HEK293 (cell line): ENCODE measurements around the gene TANC1.

Experiments used
- CTCF ChIA-PET: fragments of 350-600 bp; formaldehyde crosslinking; extraction: SDS; loops from one replicate; lab custom pipeline; 2021; ENCODE audit warnings: antibody characterized with exemption; lab: Yijun Ruan, JAX
- POLR2A ChIA-PET: fragments of 300-600 bp; formaldehyde crosslinking; extraction: SDS; loops from one replicate; lab custom pipeline; 2020; ENCODE audit warnings: antibody characterized with exemption, inconsistent platforms; lab: Yijun Ruan, JAX
- H3K27ac ChIP-seq: fragments of 200-500 bp; sonication (Bioruptor generic); 2 replicates; pipeline ENCODE4 v1.5.1; 2014; ENCODE audit warnings: low read depth, low read length, control low read depth, inconsistent platforms; ENCODE audit errors: extremely low read depth
- H3K36me3 ChIP-seq, 2 experiments: fragments of 200-500 bp in 1 of 2; sonication (Bioruptor generic) in 1 of 2; 1 replicate in 1 of 2; 2 replicates in 1 of 2; pipeline ENCODE4 v1.5.1; 2014 to 2017; ENCODE audit warnings: inconsistent platforms in 2 of 2, low read length in 2 of 2; ENCODE audit not compliant: control insufficient read depth in 2 of 2, insufficient read depth in 1 of 2
- H3K4me1 ChIP-seq: fragments of 200-500 bp; sonication (Bioruptor generic); 2 replicates; pipeline ENCODE4 v1.5.1; 2014; ENCODE audit warnings: mild to moderate bottlenecking, low read length, inconsistent platforms; ENCODE audit not compliant: control insufficient read depth, insufficient read depth
- H3K4me3 ChIP-seq: 2 replicates; pipeline ENCODE4 v1.5.1; 2011; ENCODE audit warnings: low read depth, mild to moderate bottlenecking, control low read depth, low read length, moderate library complexity
- H3K9me3 ChIP-seq: fragments of 200-500 bp; sonication (Bioruptor generic); 2 replicates; pipeline ENCODE4 v1.5.1; 2014; ENCODE audit warnings: low read depth, low read length, inconsistent platforms; ENCODE audit not compliant: control insufficient read depth, insufficient read depth
- ATF2 ChIP-seq: fragments of 450-650 bp; formaldehyde crosslinking; IDR thresholded peaks from 2 replicates; pipeline ENCODE4 v1.5.1; 2016; ENCODE audit warnings: missing biosample characterization, missing genetic modification characterization, low read depth
- BCL11A ChIP-seq: fragments of 450-650 bp; formaldehyde crosslinking; IDR thresholded peaks from 2 replicates; pipeline ENCODE4 v1.5.1; 2016; ENCODE audit warnings: low read depth, missing biosample characterization, missing genetic modification characterization
- ELK4 ChIP-seq: IDR thresholded peaks from 2 replicates; pipeline ENCODE4 v1.6.1; 2011; ENCODE audit warnings: mild to moderate bottlenecking, low read depth, low read length, borderline replicate concordance
- FEZF1 ChIP-seq: fragments of 450-650 bp; formaldehyde crosslinking; IDR thresholded peaks from 2 replicates; pipeline ENCODE4 v1.5.1; 2016; ENCODE audit warnings: missing biosample characterization, missing genetic modification characterization
- HIC1 ChIP-seq: fragments of 450-650 bp; formaldehyde crosslinking; IDR thresholded peaks from 2 replicates; pipeline ENCODE4 v1.5.1; 2016; ENCODE audit warnings: missing biosample characterization, missing genetic modification characterization
- HOXD13 ChIP-seq: sonication (generic); formaldehyde crosslinking; IDR thresholded peaks from 2 replicates; pipeline ENCODE4 v1.8.0; 2022; ENCODE audit warnings: missing genetic modification reagents, borderline replicate concordance
- MEIS1 ChIP-seq: sonication (generic); formaldehyde crosslinking; IDR thresholded peaks from 2 replicates; pipeline ENCODE4 v1.8.1; 2022; ENCODE audit warnings: missing genetic modification reagents, mild to moderate bottlenecking, borderline replicate concordance
- SCRT2 ChIP-seq: fragments of 450-650 bp; formaldehyde crosslinking; IDR thresholded peaks from 2 replicates; pipeline ENCODE4 v1.5.1; 2016; ENCODE audit warnings: missing biosample characterization, missing genetic modification characterization
- ZBTB26 ChIP-seq: fragments of 450-650 bp; formaldehyde crosslinking; optimal IDR thresholded peaks from 2 replicates; pipeline ENCODE3; 2016; ENCODE audit warnings: missing biosample characterization, mild to moderate bottlenecking, missing genetic modification characterization
- ZBTB7A ChIP-seq: fragments of 450-650 bp; formaldehyde crosslinking; IDR thresholded peaks from 2 replicates; pipeline ENCODE4 v1.5.1; 2016; ENCODE audit warnings: low read depth, missing biosample characterization, missing genetic modification characterization
- ZNF121 ChIP-seq: fragments of 450-650 bp; formaldehyde crosslinking; IDR thresholded peaks from 2 replicates; pipeline ENCODE4 v1.5.1; 2016; ENCODE audit warnings: missing biosample characterization, missing genetic modification characterization
- ZNF146 ChIP-seq: fragments of 450-650 bp; formaldehyde crosslinking; IDR thresholded peaks from 2 replicates; pipeline ENCODE4 v1.5.1; 2016; ENCODE audit warnings: missing biosample characterization, missing genetic modification characterization
- ZNF211 ChIP-seq: fragments of 450-650 bp; formaldehyde crosslinking; IDR thresholded peaks from 2 replicates; pipeline ENCODE4 v1.5.1; 2016; ENCODE audit warnings: low read depth, missing biosample characterization, missing genetic modification characterization
- ZNF350 ChIP-seq: fragments of 450-650 bp; formaldehyde crosslinking; IDR thresholded peaks from 2 replicates; pipeline ENCODE4 v1.5.0; 2017; ENCODE audit warnings: missing biosample characterization, mild to moderate bottlenecking, missing genetic modification characterization
- ZNF362 ChIP-seq: fragments of 450-650 bp; formaldehyde crosslinking; IDR thresholded peaks from 2 replicates; pipeline ENCODE4 v1.5.1; 2016; ENCODE audit warnings: missing biosample characterization, missing genetic modification characterization
- ZNF423 ChIP-seq: fragments of 450-650 bp; formaldehyde crosslinking; IDR thresholded peaks from 2 replicates; pipeline ENCODE4 v1.5.1; 2016; ENCODE audit warnings: missing biosample characterization, missing genetic modification characterization
- ZNF501 ChIP-seq: fragments of 450-650 bp; formaldehyde crosslinking; IDR thresholded peaks from 2 replicates; pipeline ENCODE4 v1.5.1; 2016; ENCODE audit warnings: missing biosample characterization, missing genetic modification characterization
- ZNF514 ChIP-seq: fragments of 450-650 bp; formaldehyde crosslinking; IDR thresholded peaks from 2 replicates; pipeline ENCODE4 v1.5.1; 2016; ENCODE audit warnings: missing biosample characterization, missing genetic modification characterization
- ZNF610 ChIP-seq: fragments of 450-650 bp; formaldehyde crosslinking; IDR thresholded peaks from 2 replicates; pipeline ENCODE4 v1.5.1; 2016; ENCODE audit warnings: missing biosample characterization, missing genetic modification characterization, borderline replicate concordance
- ZNF777 ChIP-seq: fragments of 450-650 bp; formaldehyde crosslinking; IDR thresholded peaks from 2 replicates; pipeline ENCODE4 v1.5.1; 2017; ENCODE audit warnings: missing biosample characterization, missing genetic modification characterization, borderline replicate concordance
- ZSCAN16 ChIP-seq: fragments of 450-650 bp; formaldehyde crosslinking; IDR thresholded peaks from 2 replicates; pipeline ENCODE4 v1.5.1; 2016; ENCODE audit warnings: missing biosample characterization, missing genetic modification characterization
- ZSCAN18 ChIP-seq: fragments of 450-650 bp; formaldehyde crosslinking; IDR thresholded peaks from 2 replicates; pipeline ENCODE4 v1.5.1; 2016; ENCODE audit warnings: missing biosample characterization, missing genetic modification characterization

TANC1 gene

GRCh38 chr2:159138642-159139182 lies 170.3 kb downstream of the TANC1 start (continued):
- TF ChIP-seq ELK4: no peak
- no peak for TF ChIP-seq MEIS1 (CRISPR knock-in tag)
- no peak for TF ChIP-seq ZNF211
- no peak for TF ChIP-seq SCRT2 (tag by site-specific recombination)
- no peak for TF ChIP-seq BCL11A
- no peak for TF ChIP-seq ZNF501 (tag by site-specific recombination)
- TF ChIP-seq ZNF423 (tag by site-specific recombination): no peak
- TF ChIP-seq ZNF146: no peak
- TF ChIP-seq, all 188 proteins: peak for 0

- peaks cover 12% of the 10 kb centered on the region for H3K4me1 ChIP-seq
- TF ChIP-seq FEZF1 (tag by site-specific recombination): no peak
- no peak for TF ChIP-seq ZNF121 (tag by site-specific recombination)
- TF ChIP-seq ZNF777: no peak
- no peak for TF ChIP-seq HIC1 (tag by site-specific recombination)
- no peak for TF ChIP-seq ZNF610 (tag by site-specific recombination)
- no peak for TF ChIP-seq ZBTB26
- TF ChIP-seq ZSCAN18 (tag by site-specific recombination): no peak
- TF ChIP-seq HOXD13 (CRISPR knock-in tag): no peak
- TF ChIP-seq ATF2: no peak
- TF ChIP-seq ZNF362: no peak
- TF ChIP-seq ZBTB7A: no peak
- no peak for TF ChIP-seq ZNF514 (tag by site-specific recombination)
- no peak for TF ChIP-seq ZSCAN16 (tag by site-specific recombination)
- no peak for TF ChIP-seq ZNF350 (tag by site-specific recombination)
- ChIA-PET POLR2A (no interaction called here), CTCF (interaction anchor here (2.8 kb wide), 1 partner anchor 21 kb away, joined by 9 read pairs; no protein-coding TSS in a partner anchor)
- H3K27ac ChIP-seq: no peak overlapping the region
- H3K9me3 ChIP-seq: no peaks in the 10 kb centered on the region
- no peak overlapping the region for H3K4me3 ChIP-seq
- no peaks in the 10 kb centered on the region for H3K36me3 ChIP-seq
Measured at GRCh38 chr2:159139216-159139933, 170.9 kb downstream of the TANC1 start.
